HK-2 (cell line): Measurements from ENCODE around the gene HRH2.
"Not testable (repeated sequence)": the region's sequence is repeated elsewhere in the genome, so short reads cannot be mapped to it uniquely, and the experiment has no call there.

Experiments
- DNase-seq: peaks from one replicate; pipeline ENCODE4 v3.0.0-alpha.2; 2018; ENCODE audit not compliant: unreplicated experiment

Gene HRH2

DNA sequence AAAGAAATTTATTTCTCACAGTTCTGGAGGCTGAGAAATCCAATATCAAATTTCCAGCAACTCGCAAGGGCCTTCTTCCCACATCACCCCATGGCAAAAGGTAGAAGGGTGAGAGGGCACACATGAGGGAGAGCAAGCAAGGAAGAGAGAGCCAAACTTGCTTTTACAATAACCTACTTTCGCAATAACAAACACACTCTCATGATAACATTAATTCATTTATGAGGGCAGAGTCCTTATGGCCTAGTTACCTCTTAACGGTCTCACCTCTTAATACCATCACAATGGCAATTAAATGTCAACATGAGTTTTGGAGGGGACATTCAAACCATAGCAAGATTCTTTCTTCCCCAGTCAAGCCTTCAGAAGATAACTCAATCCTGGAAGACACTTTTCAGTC lies 11.6 kb upstream of the HRH2 start:
- DNase-seq = no peak

DNA sequence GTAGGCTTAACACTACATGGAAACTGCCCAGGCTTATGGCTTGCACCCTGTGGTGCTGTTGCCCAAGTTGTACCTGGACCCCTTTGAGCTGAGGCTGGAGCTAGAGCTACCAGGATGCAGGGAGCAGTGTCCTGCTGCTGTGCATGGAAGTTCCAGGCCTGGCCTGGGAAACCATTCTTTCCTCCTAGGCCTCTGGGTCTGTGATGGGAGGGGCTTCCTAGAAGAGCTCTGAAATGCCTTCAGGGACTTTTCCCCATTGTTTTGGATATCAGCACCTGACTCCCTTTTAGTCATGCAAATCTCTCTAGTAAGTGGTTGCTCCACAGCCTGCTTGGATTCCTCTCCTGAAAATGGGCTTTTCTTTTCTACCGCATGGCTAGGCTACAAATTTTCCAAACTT lies 7.9 kb upstream of the HRH2 start:
- DNase-seq = no peak

DNA sequence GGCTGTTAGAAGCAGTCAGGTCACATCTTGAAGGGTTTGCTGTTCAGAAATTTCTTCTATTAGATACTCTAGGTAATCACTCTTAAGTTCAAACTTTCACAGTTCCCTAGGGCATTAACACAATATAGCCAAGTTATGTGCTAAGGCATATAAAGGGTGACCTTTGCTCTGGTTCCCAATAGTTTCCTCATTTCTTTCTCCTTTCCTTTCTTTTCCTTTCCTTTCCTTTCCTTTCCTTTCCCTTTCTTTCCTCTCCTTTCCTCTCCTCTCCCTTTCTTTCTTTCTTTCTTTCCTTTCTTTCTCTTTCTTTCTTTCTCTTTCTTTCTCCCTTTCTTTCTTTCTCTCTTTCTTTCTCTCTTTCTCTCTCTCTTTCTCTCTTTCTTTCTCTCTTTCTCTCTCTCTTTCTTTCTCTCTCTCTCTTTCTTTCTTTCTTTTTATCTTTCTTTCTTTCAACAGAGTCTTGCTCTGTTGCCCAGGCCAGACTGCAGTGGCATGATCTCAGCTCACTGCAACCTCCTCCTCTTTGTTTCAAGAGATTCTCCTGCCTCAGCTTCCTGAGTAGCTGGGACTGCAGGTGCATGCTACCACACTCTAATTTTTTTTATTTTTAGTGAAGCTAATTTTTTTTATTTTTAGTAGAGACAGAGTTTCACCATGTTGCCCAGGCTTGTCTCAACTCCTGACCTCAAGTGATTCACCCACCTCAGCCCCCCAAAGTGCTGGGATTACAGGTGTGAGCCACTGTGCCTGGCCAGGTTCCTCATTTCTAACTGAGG lies 7.3 kb upstream of the HRH2 start:
- not testable (repeated sequence) for DNase-seq

DNA sequence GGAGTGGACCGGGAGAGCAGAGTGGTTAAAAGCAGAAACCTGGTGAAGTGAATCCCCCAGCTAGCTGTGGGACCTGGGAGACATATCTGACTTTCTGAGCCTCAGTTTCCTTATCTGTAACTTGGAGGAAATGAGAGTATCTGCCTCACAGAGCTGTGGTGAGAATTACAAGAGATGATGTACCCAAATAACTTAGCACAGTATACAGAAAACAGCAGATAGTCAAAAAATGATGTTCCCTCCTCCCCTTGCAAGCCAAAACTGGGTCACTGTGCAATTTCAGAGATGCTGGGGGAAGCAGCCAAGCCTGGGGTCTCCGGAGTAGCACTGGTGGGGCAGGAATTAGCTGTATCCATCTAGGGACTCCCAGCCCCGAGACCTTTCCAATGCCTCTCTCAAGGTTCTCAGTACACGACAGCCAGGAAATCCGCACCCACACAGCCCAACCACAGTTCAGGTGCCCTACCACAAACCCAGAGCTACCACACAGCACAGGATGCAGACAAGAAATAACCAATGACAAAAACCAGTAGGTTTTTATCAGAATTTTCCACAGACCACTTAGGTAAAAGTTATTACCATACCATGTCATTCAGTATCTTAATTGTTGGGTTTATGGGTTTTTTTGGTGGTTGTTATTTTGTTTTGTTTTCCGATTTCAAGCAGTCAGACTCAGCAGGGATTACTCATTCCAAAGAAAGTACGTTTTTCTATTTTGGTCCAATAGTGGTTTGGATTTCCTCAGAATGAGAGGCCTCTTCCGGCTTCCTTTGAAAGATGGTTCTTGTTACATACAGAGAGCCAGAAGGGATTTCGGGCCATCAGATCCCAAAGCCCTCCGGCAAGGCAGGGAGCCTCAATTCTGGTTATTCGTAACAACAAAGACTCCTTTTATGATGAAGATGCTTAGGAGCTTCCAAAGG lies 4.9 kb upstream of the HRH2 start:
- DNase-seq = no peak

DNA sequence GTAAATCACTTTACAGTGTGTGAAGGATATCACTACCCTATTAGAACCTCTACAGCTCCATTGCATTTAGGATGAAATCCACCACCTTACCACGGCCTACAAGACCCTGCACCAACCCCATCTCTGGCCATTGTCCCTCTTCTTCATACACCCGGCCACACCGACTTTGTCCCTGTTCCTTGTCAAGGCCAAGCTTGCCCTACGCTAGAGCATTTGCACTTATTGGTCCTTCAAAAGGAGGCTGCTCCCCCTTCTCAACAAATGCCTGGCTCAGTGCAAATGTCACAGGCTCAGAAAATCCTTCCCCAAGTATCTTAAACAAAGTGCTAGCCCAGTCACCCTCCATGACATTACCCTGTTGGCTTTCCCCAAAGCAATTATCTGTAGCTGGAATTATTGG lies 4.1 kb upstream of the HRH2 start:
- DNase-seq = no peak

DNA sequence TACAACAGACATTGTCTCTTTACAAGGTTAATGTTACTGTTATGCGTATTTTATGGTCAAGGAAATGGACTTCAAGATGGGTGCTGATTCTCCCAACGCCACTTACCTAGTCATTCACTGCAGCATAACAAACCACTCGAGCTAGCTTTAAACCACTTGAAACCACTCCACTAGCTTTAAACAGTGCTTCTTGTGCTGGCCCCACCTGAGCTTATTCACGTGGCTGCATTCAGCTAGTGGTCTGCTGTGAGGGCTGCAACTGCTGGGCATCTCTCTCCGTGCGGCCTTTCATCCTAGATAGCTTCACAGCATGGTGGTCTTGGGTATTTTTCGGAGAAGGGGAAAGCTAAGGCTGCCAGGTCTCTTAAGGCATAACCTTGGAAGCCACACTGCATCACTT lies 3.5 kb upstream of the HRH2 start:
- DNase-seq = no peak

DNA sequence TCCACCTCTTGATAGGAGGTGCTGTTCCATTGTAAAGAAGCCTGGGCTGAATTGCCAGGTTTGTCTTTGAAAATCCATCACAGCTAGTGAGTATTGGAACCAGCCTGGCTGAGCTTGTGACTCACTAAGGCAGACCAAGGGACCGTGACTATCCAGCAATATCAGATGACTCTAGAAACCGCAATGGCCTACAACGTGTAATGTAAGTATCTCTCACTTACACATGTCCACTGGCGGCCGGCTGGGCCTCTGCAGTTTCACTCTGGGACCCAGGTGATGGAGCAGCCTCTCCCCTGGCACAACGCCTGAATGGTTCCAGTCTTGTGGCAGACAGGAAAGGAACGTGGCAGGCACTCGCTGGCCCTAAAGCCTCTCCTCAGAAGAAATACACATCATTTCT lies 3.1 kb upstream of the HRH2 start:
- peak; percentile 53 for DNase-seq

DNA sequence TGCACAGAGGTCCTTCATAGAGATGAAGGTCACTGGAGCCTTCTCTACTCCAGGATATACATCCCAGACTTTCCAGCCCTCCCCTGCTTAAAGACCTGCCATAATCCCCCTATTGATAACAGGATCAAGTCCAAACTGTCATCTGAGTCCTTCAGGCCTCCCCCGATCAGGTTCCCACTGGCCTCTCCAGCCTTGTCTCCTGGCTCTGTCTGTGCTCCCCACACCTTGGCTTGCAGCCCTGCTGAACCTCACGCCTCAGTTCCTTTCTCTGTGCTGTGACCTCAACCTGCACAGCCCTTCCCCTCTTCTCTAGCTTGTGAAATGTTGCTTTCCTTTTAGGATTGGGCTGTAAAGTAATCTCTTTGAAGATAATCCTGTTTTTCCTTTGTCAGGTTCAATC lies 2.5 kb upstream of the HRH2 start:
- DNase-seq = no peak

DNA sequence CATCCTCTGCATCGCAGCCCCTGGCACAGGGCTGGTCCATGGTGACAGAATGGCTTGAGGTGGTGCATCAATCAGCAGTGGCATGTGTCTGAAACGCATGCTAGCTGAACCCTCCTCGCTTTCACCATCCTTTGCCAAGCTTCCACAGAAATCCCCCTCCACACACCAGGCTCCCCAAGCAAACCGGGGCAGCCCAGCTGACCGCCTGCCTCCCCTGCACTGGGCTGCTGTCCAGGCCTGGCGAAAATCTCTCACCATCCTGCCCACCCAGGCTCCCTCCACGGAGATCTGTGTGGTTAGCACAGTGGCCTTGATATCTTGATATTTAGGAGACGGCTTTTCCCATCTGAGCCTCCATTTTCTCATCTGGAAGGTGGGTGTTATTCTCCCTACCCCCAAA lies 905 bp upstream of the HRH2 start:
- no peak for DNase-seq

DNA sequence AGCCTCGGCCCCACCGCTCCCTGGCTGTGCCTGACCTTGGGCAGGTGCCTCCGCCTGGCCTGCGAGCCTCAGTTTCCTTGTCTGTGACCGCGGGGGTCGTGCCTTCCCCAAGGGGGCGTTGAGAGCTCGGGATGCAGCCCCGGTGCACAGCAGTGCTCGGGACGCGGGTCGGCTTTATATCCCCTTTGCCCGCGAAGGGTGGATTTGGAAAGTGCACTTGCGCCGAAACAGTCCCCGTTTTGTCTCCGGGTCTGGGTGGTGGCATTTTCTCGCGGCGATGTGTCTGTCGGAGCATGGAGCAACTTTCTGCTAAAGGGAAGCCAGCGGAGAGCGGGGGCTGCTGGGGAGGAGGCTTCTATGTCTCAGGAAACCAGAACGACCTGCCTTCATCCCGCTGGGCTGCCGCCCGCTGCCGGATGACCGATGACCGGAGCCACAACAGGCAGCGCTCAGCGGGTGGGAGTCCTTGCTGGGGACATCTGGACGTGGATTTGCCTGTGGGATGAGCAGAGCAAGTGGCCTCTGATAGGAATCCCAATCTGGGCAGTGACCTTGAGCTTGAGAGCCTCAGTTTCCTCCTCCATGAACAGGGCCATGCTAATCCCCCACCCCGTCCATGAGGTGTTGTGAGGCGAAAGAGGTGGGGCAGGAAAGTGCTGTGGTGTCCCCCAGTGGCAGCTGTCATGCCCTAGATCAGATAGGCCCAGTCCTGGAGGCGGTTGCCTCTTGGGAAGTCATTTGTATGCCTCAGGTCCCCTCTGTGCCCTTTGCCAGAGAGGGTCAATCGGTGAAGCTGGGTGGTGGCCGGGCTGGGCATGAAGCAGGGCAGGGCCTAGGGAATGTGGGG lies 651 bp downstream of the HRH2 start:
- DNase-seq = no peak

DNA sequence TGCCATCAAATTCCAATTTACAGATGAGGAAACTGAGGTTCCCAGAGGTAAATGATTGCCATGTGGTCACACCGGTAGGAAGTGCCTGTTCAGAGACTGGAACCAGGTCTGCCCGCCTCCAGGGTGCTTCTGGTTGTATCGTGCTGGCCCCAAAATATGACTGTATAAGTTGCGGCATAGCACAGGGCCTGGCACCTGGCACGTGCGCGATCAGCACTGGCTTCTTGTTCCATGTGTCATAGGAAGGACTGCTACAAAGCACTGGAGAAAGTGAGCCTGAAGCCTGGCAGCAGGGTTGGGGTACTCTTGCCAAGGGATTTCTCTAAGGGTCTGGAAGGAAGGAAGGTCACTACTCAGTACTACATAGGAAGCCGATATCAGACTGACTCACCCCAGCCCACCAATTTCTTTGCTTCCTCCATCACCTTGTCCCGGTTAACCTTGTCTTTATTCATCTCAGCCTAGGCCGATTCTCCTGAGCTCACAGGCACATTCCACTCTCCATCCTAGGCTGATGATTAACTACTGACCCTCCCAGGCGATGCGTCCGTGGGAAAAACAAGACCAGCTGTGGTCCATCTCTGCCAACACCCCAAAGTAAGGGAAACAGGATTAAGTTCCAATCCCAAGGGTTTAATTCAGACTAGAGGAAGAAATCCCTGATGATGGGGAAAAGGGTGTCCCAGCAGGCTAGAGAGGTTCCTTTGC lies 1.8 kb downstream of the HRH2 start:
- DNase-seq = peak; percentile 7

DNA sequence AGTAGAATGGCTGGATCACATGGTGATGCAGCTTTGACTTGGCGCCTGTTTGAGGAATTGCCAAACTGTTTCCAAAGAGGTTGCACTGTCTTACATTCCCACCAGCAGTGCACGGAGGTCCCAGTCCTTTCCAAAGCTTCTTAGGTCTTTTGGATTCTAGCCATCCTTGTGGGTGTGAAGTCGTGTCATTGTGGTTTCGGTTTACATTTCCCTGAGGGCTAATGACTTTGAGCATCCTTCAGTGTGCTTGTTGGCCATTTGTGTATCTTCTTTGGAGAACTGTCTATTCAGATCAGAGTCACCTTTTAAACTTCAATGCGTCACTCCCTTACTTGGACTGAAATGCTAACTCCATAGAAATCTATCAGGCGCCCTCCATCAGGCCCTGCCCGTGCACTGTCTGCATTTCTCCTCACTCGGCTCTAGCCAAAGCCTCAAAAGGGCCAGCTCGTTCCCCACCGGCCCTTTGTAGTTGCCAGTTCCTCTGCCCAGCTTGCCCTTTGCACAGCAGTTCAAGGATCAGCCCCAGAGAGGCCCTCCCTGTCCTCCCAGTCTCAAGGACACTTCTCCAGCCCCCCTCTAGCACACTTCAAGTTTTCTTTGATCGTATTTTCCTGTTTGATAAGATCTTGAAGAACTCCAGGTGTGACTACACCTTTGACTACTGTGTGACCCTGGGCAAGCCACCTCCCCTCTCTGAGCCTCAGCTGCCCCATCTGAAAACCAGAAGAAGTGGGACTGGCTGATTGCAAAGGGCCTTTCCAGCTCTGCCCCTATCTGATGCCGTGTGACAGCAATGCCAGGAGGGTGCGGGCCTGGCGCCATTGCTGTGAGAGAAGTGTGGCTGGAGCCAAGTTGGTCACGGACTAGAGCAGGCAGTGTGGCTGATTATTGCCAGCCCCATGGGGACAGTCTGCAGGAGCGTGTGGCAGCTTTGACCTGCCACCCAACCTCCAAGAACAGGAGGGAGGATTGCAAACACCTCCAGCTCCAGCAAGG lies 5.6 kb downstream of the HRH2 start:
- DNase-seq = no peak

DNA sequence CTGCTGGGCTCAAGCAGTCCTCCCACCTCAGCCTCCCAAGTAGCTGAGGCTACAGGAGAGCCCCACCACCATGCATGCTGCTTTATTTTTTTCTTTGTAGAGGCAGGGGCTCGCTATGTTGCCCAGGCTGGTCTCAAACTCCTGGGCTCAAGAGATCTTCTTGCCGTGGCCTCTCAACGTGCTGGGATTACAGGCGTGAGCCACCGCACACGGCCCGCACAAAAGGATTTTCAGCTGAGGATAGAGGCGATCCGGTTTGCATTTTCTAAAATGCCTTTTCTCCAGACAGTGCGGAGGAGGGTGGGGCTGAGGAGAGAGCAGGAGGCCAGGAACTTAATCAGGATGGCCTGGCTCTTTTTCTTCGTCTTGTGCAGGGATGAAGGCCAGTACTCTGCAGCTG lies 6.9 kb downstream of the HRH2 start:
- no peak for DNase-seq

DNA sequence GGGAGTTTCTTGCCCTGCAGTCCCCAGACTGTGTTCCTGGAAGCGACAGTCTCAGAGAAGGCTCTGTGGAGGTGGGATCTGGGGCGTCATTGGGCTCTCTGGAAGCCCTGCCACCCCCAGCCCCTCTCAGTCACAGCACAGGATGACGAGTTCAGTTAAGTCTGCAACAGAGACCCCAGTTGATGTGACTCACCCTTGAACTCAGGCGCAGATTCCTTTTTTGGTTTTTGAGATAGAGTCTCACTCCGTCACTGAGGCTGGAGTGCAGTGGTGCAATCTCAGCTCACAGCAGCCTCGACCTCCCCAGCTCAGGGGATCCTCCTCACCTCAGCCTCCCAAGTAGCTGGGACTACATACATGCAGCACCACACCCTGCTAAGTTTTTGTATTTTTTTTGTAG lies 8.3 kb downstream of the HRH2 start:
- DNase-seq = no peak

DNA sequence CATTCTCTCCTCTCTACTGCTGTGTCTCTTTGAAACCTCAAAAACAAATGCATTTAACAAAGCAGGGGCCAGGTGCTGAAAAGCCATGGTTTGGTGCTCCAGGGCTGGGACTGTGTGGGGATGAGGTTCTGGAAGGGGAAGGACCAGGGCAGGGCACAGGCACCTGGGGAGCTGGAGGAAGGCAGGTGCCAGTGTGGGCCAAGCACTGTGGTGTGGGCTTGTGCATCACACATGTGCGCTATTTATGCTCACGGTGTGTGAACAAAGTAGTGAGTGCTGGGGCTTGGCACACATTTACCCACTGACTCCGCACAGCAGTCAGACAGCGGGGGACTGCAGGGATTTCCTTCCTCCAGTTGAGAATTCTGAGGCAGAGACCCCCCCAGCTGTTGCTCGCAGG lies 10.1 kb downstream of the HRH2 start:
- no peak for DNase-seq

DNA sequence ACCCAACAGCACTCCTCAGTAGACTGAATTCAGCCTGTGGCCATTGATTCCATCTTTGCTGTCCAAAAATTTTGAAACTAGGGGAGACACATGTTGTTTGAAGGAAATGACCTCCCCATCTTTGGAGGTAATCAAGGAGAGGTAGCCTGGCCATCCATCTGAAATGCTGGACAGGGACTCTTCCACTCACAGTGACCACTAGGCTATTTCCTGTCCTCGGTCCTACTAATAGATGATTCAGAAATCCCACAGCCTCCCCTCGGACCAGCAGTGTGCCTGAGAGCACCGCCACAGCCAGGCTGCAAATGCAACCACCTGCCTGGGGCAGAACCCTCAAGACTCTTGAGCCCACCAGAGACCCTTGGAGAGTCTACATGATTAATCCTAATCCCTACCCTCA lies 12.5 kb downstream of the HRH2 start:
- DNase-seq = no peak

DNA sequence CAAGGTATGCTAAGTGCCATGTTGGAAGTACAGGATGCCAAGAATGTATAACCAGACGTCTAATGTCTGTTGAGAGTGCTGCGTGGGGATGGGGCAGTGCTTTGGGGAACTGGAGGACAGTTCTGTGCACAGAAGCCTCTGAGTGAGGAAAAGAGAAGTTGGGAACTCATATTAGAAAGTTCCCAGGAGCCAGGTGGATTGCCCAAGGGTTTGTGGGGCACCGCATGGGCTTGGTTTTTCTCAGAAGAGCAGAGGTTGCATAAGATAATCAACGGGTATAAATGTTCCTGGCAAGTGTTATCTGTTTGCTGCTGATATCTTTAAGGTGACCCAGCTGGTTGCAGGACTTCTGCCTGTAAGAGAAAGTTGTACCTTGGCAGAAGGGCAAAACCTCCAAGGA lies 13.1 kb downstream of the HRH2 start:
- DNase-seq = no peak

DNA sequence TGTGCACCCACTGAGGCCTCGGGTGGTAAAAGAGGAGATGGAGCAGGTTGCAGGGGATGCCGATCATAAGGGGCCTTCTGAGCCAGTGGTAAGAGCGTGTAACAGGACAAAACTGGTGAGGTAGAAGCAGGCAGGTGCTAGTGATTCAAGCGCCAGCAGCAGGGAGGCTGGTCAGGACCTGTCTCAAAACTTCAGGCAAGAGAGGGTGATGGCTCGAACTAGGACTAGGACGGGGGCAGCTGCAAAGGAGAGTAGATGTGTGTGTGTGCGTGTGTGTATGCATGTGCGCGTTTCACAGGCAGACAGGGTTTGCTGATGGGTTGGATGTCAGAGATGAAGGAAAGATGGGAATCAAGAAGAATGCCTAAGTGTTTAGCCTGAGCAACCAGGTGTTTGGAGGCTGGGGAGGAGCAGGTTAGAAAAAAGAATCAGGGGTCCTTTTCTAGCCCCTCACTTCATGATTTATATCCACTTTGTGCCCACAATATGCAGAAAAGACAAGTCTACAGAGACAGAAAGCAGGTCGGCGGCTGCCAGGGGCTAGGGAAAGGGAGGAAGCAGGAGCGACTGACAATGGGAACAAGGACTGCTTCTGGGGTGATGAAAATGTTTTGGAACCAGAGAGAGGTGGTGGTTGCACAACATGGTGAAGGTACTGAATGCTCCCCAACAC lies 15.2 kb downstream of the HRH2 start:
- no peak for DNase-seq

DNA sequence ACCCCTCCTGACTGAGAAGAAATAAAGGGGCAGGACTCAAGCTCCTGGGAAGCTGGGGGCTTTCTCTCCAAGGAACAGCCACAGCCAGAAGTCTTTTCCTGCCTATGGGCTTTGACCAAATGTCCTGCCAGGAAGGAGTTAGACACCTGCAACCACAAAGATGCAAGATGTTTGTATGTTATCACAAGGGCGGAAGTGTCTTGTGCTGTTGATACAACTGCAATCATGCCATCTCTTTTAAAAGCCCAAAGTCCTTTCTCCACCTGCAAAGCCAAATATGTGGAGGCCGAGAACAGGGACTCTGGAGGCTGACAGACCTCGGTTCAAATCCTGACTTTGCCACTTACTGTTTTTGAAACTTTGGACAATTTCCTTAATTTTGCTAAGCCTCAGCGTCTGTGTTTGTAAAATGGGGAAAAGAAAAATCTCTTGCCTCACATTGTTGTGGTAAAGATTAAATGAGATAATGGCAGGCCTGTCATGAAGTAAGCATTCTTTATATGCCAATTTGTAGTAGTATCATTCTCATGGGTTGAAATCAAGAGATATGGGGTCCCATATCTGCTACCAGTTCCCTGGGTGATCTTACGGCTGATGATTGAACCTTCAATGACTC lies 17.0 kb downstream of the HRH2 start:
- no peak for DNase-seq
